Measurements from ENCODE around the gene CDH8.

Gene CDH8

DNA sequence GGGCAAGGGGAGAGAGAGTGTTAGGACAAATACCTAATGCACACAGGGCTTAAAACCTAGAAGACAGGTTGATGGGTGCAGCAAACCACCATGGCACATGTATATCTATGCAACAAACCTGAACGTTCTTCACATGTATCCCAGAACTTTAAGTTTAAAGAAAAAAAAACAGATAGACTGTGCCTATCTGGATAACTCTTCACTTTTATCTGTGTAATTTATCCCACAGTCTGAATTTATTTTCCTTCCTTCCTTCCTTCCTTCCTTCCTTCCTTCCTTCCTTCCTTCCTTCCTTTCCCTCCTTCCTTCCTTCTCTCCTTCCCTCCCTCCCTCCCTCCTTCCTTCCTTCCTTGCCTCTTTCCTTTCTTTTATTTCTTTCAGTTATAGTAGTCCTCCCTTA is 370.7 kb downstream of the CDH8 start:
- no peak overlapping the region for H2BK12ac ChIP-seq (ENCODE audit: low read length)

DNA sequence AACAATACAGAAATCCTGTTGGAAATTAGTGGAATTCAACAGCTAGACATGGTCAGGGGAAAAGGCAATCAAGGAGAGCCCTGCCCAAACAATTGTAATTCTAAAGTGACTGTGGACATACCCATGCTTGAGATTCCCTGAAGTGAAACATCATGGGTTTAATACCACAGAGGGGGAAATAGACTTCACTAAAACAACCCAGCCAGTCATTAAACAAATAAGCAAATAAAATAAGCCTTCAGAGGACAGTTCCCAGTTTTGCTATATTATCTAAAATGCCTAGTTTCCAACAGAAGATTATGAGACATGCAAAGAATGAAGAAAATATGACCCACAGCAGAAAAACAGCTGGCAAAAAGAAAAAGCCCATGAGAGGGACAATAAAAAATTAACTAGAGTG is 376.3 kb downstream of the CDH8 start:
- Histone ChIP-seq H3K23ac (ENCODE audit: low read depth, low read length, poor library complexity) (no peak overlapping the region), H3K27ac (replicated peaks; ENCODE audit: low read length) (no peak overlapping the region)

More for the DNA sequence above, 370.7 kb downstream of the CDH8 start:
- Histone ChIP-seq H2BK15ac (ENCODE audit: low read length) (no peak overlapping the region), H3K14ac (ENCODE audit: low read length) (no peak overlapping the region), H3K4me1 (ENCODE audit: control insufficient read depth in 2 of 2, insufficient read depth in 1 of 2, low read depth in 1 of 2, low read length in 2 of 2) (no peaks in the 10 kb centered on the region), H3K18ac (ENCODE audit: low read length) (no peak overlapping the region), H3K9ac (ENCODE audit: low read depth, low read length, poor library complexity) (no peak overlapping the region), H3K4me2 (ENCODE audit: insufficient read depth, low read length, poor library complexity, severe bottlenecking) (no peak overlapping the region), H3K27ac (replicated peaks; ENCODE audit: low read length) (no peak overlapping the region), H4K91ac (ENCODE audit: low read depth, low read length, poor library complexity) (no peak overlapping the region), H2BK5ac (ENCODE audit: low read length) (no peak overlapping the region), H2AFZ (ENCODE audit: low read length) (no peak overlapping the region), H3K36me3 (replicated peaks in 1 of 2; ENCODE audit: control insufficient read depth in 2 of 2, insufficient read depth in 2 of 2, low read length in 2 of 2) (no peaks in the 10 kb centered on the region), H4K8ac (ENCODE audit: low read depth, low read length) (no peak overlapping the region), H2AK5ac (ENCODE audit: low read depth, low read length) (no peak overlapping the region), H3K4ac (ENCODE audit: low read length) (no peak overlapping the region), H3K23ac (ENCODE audit: low read depth, low read length, poor library complexity) (no peak overlapping the region), H2BK120ac (ENCODE audit: low read depth, low read length) (no peak overlapping the region), H3K79me1 (ENCODE audit: low read depth, low read length) (no peaks in the 10 kb centered on the region), H3K27me3 (ENCODE audit: control insufficient read depth in 3 of 3, insufficient read depth in 3 of 3, low read depth in 1 of 3, low read length in 3 of 3) (no peaks in the 10 kb centered on the region), H3K4me3 (ENCODE audit: low read length in 2 of 2) (no peak overlapping the region), H3K9me3 (replicated peaks in 1 of 2; ENCODE audit: control insufficient read depth in 2 of 2, insufficient read depth in 1 of 2, low read depth in 1 of 2, low read length in 2 of 2) (no peaks in the 10 kb centered on the region)
- WGBS, 2 donors (ENCODE audit: extremely low coverage in 2 of 2, insufficient read length in 2 of 2, insufficient replicate concordance in 1 of 2) = no CpG with 5 or more reads among the region's 1 CpG
- DNase-seq (ENCODE audit: low spot score) = no peak

DNA sequence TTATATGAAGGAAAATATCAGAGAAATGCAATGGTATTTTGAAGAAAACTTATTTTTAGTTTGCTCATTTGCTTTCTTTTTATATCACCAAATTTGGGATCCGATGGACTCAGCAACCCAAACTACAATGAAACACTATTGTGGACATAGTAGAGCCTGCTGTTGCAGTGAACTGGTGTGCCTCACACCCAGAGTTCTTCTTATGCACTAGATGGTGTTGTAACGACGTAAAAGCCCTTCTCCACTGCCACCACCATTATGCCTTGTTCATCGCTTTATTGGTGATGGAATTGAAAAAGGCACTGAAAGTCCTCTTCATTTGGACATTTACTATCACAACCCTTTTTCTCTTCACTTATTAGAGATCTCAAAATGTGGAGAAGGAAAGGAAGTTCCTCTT is 381.3 kb downstream of the CDH8 start:
- Histone ChIP-seq H3K36me3 (replicated peaks in 1 of 2; ENCODE audit: control insufficient read depth in 2 of 2, insufficient read depth in 2 of 2, low read length in 2 of 2) (peaks cover 0 to 2% of the 10 kb centered on the region in 2 donors), H3K4me1 (ENCODE audit: control insufficient read depth in 2 of 2, insufficient read depth in 1 of 2, low read depth in 1 of 2, low read length in 2 of 2) (peaks cover 0 to 3% of the 10 kb centered on the region in 2 donors), H3K79me1 (ENCODE audit: low read depth, low read length) (no peaks in the 10 kb centered on the region), H2BK15ac (ENCODE audit: low read length) (no peak overlapping the region), H3K4me3 (ENCODE audit: low read length in 2 of 2) (no peak overlapping the region), H2BK12ac (ENCODE audit: low read length) (no peak overlapping the region), H3K27me3 (ENCODE audit: control insufficient read depth in 3 of 3, insufficient read depth in 3 of 3, low read depth in 1 of 3, low read length in 3 of 3) (no peaks in the 10 kb centered on the region), H3K4me2 (ENCODE audit: insufficient read depth, low read length, poor library complexity, severe bottlenecking) (no peak overlapping the region), H3K4ac (ENCODE audit: low read length) (no peak overlapping the region), H2AFZ (ENCODE audit: low read length) (no peak overlapping the region), H3K23ac (ENCODE audit: low read depth, low read length, poor library complexity) (no peak overlapping the region), H3K9me3 (replicated peaks in 1 of 2; ENCODE audit: control insufficient read depth in 2 of 2, insufficient read depth in 1 of 2, low read depth in 1 of 2, low read length in 2 of 2) (no peaks in the 10 kb centered on the region), H4K8ac (ENCODE audit: low read depth, low read length) (no peak overlapping the region), H3K27ac (replicated peaks; ENCODE audit: low read length) (no peak overlapping the region), H2BK120ac (ENCODE audit: low read depth, low read length) (no peak overlapping the region), H3K18ac (ENCODE audit: low read length) (no peak overlapping the region), H2BK5ac (ENCODE audit: low read length) (no peak overlapping the region), H4K91ac (ENCODE audit: low read depth, low read length, poor library complexity) (no peak overlapping the region), H3K14ac (ENCODE audit: low read length) (no peak overlapping the region), H2AK5ac (ENCODE audit: low read depth, low read length) (no peak overlapping the region), H3K9ac (ENCODE audit: low read depth, low read length, poor library complexity) (no peak overlapping the region)
- no peak for DNase-seq (ENCODE audit: low spot score)
- WGBS, 2 donors (ENCODE audit: extremely low coverage in 2 of 2, insufficient read length in 2 of 2, insufficient replicate concordance in 1 of 2) = no CpG with 5 or more reads among the region's 4 CpGs

More for the DNA sequence above, 376.3 kb downstream of the CDH8 start:
- H4K8ac ChIP-seq (ENCODE audit: low read depth, low read length) = no peak overlapping the region
- H2AK5ac ChIP-seq (ENCODE audit: low read depth, low read length) = no peak overlapping the region
- peaks cover 0 to 3% of the 10 kb centered on the region in 2 donors for H3K4me1 ChIP-seq (ENCODE audit: control insufficient read depth in 2 of 2, insufficient read depth in 1 of 2, low read depth in 1 of 2, low read length in 2 of 2)
- DNase-seq (ENCODE audit: low spot score) = no peak
- H4K91ac ChIP-seq (ENCODE audit: low read depth, low read length, poor library complexity) = no peak overlapping the region
- no peak overlapping the region for H3K9ac ChIP-seq (ENCODE audit: low read depth, low read length, poor library complexity)
- H3K79me1 ChIP-seq (ENCODE audit: low read depth, low read length) = no peaks in the 10 kb centered on the region
- peaks cover 0 to 2% of the 10 kb centered on the region in 2 donors for H3K36me3 ChIP-seq (replicated peaks in 1 of 2; ENCODE audit: control insufficient read depth in 2 of 2, insufficient read depth in 2 of 2, low read length in 2 of 2)
- no peak overlapping the region for H2BK15ac ChIP-seq (ENCODE audit: low read length)
- H2BK120ac ChIP-seq (ENCODE audit: low read depth, low read length) = no peak overlapping the region
- no peak overlapping the region for H3K18ac ChIP-seq (ENCODE audit: low read length)
- no peak overlapping the region for H3K14ac ChIP-seq (ENCODE audit: low read length)
- no peaks in the 10 kb centered on the region for H3K27me3 ChIP-seq (ENCODE audit: control insufficient read depth in 3 of 3, insufficient read depth in 3 of 3, low read depth in 1 of 3, low read length in 3 of 3)
- H3K4ac ChIP-seq (ENCODE audit: low read length) = no peak overlapping the region
- peak overlapping the region; percentile 38 for H2AFZ ChIP-seq (ENCODE audit: low read length)
- H3K9me3 ChIP-seq (replicated peaks in 1 of 2; ENCODE audit: control insufficient read depth in 2 of 2, insufficient read depth in 1 of 2, low read depth in 1 of 2, low read length in 2 of 2) = no peaks in the 10 kb centered on the region
- H3K4me3 ChIP-seq (ENCODE audit: low read length in 2 of 2) = no peak overlapping the region
- no peak overlapping the region for H2BK5ac ChIP-seq (ENCODE audit: low read length)
- no peak overlapping the region for H2BK12ac ChIP-seq (ENCODE audit: low read length)
- H3K4me2 ChIP-seq (ENCODE audit: insufficient read depth, low read length, poor library complexity, severe bottlenecking) = no peak overlapping the region

DNA sequence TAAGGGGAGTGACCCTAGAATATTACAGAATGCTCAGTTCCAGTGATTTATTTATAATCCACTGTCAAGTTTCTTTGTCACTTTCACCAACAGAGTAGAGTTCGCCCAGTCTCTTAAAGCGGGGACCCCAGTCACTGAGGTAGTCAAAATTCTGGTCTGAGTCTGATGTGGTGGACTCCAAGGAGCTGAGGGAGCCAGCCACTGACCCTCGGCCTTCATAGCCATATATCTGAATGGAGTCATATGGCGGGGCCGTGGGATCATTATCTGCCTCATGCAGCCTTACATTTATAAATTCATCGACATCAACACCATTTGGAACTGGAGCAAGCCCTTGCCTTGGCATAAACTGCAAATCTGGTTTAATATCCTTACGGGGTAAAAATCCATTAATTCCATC is 382.7 kb downstream of the CDH8 start:
- Histone ChIP-seq H3K9ac (ENCODE audit: low read depth, low read length, poor library complexity) (no peak overlapping the region), H4K91ac (ENCODE audit: low read depth, low read length, poor library complexity) (no peak overlapping the region), H3K18ac (ENCODE audit: low read length) (no peak overlapping the region), H3K9me3 (replicated peaks in 1 of 2; ENCODE audit: control insufficient read depth in 2 of 2, insufficient read depth in 1 of 2, low read depth in 1 of 2, low read length in 2 of 2) (no peaks in the 10 kb centered on the region), H2BK5ac (ENCODE audit: low read length) (no peak overlapping the region), H2BK12ac (ENCODE audit: low read length) (no peak overlapping the region), H3K23ac (ENCODE audit: low read depth, low read length, poor library complexity) (no peak overlapping the region), H3K4me1 (ENCODE audit: control insufficient read depth in 2 of 2, insufficient read depth in 1 of 2, low read depth in 1 of 2, low read length in 2 of 2) (no peaks in the 10 kb centered on the region), H3K27ac (replicated peaks; ENCODE audit: low read length) (no peak overlapping the region), H3K4ac (ENCODE audit: low read length) (no peak overlapping the region), H2AK5ac (ENCODE audit: low read depth, low read length) (no peak overlapping the region), H2BK120ac (ENCODE audit: low read depth, low read length) (no peak overlapping the region), H3K36me3 (replicated peaks in 1 of 2; ENCODE audit: control insufficient read depth in 2 of 2, insufficient read depth in 2 of 2, low read length in 2 of 2) (peaks cover 0 to 2% of the 10 kb centered on the region in 2 donors), H2AFZ (ENCODE audit: low read length) (no peak overlapping the region), H3K4me3 (ENCODE audit: low read length in 2 of 2) (no peak overlapping the region), H3K79me1 (ENCODE audit: low read depth, low read length) (no peaks in the 10 kb centered on the region), H3K14ac (ENCODE audit: low read length) (no peak overlapping the region), H3K27me3 (ENCODE audit: control insufficient read depth in 3 of 3, insufficient read depth in 3 of 3, low read depth in 1 of 3, low read length in 3 of 3) (no peaks in the 10 kb centered on the region), H2BK15ac (ENCODE audit: low read length) (no peak overlapping the region), H3K4me2 (ENCODE audit: insufficient read depth, low read length, poor library complexity, severe bottlenecking) (no peak overlapping the region), H4K8ac (ENCODE audit: low read depth, low read length) (no peak overlapping the region)
- no CpG with 5 or more reads among the region's 7 CpGs for WGBS, 2 donors (ENCODE audit: extremely low coverage in 2 of 2, insufficient read length in 2 of 2, insufficient replicate concordance in 1 of 2)
- no peak for DNase-seq (ENCODE audit: low spot score)
